Motor neuron (in vitro differentiated cells): ENCODE measurements around the gene EPHB2. TPM values are rescaled to one million over a fixed set of nuclear protein-coding genes. Genes with fewer than 3 reads are reported as not detected.

ENCODE experiments used
- ATAC-seq, 8 experiments: fragments of 200-7000 bp; cut with Tn5 transposase; replicated peaks in 6 of 8; 2 replicates each; pipeline ENCODE4 v1.8.0; 2021; ENCODE audit warnings: mild to moderate bottlenecking in 8 of 8, moderate library complexity in 8 of 8
- H3K27ac ChIP-seq, 2 donors: fragments of 250-450 bp; sonication (Bioruptor Pico); 2 replicates each; pipeline ENCODE4 v1.9.0; 2021; ENCODE audit warnings: antibody characterized with exemption in 2 of 2, mild to moderate bottlenecking in 2 of 2, moderate library complexity in 1 of 2
- H3K4me1 ChIP-seq, 2 donors: fragments of 250-450 bp; sonication (Bioruptor Pico); replicated peaks in 1 of 2; 2 replicates each; pipeline ENCODE4 v1.6.1; 2021; ENCODE audit warnings: antibody characterized with exemption in 2 of 2, mild to moderate bottlenecking in 2 of 2, moderate library complexity in 1 of 2
- H3K4me3 ChIP-seq, 5 donors: fragments of 250-450 bp; sonication (Bioruptor Pico); 2 replicates each; pipeline ENCODE4 v1.9.0; 2021; ENCODE audit warnings: antibody characterized with exemption in 5 of 5, mild to moderate bottlenecking in 5 of 5, moderate library complexity in 4 of 5
- WGBS, 10 experiments: fragments of 450-650 bp; shearing (Covaris generic); methylation state at CpG; one replicate each; pipeline ENCODE4 v1.0.0; 2022; 5-methylcytosine and 5-hydroxymethylcytosine counted together
- in situ Hi-C, 9 experiments: fragments of 400-800 bp; cut with MboI; loops; one replicate each; pipeline ENCODE4 v1.15.0; 2021; ENCODE audit warnings: low sequenced_read_pairs in 9 of 9, low pct_unique_long_range_greater_than_20kb in 2 of 9; ENCODE audit not compliant: unreplicated experiment in 9 of 9
- total RNA-seq, 8 experiments: library from RNA; unstranded; fragments of 300-600 nt; gene quantifications; 2 replicates each; pipeline versions ENCODE4 v1.2.3 to v1.2.4, GENCODE V29; 2022

EPHB2 gene
- total RNA-seq, 8 experiments from 2014 or later: 0.42 to 64.1 (median 41.8) TPM

- peaks cover 3 to 10% of the 10 kb centered on the region in 2 donors for H3K4me1 ChIP-seq
- H3K4me3 ChIP-seq: no peak overlapping the region
- no peak for ATAC-seq
- in situ Hi-C loops: loop anchor here in 1 of 9 experiments (25.0 kb wide), 1 partner anchor 135 kb away; the partner anchor contains the start of gene EPHB2
- H3K27ac ChIP-seq: no peak overlapping the region
- 60 to 100% (median 92%) methylated on average over 1 to 2 of the region's 2 CpGs; no CpG with 5 or more reads in 2 of the 10 experiments for WGBS, 10 experiments
Observed at GRCh38 chr1:22847709-22848108, 137.1 kb downstream of the EPHB2 start.

GRCh38 chr1:22848405-22848804 lies 137.8 kb downstream of the EPHB2 start:
- ATAC-seq: no peak
- 0 to 100% (median 60%) methylated on average over 1 to 2 of the region's 2 CpGs; no CpG with 5 or more reads in 3 of the 10 experiments for WGBS, 10 experiments
- Histone ChIP-seq H3K4me3 (no peak overlapping the region), H3K4me1 (peaks cover 3 to 9% of the 10 kb centered on the region in 2 donors), H3K27ac (no peak overlapping the region)
- in situ Hi-C loops: loop anchor here in 1 of 9 experiments (25.0 kb wide), 1 partner anchor 136 kb away; the partner anchor contains the start of gene EPHB2

GRCh38 chr1:22849770-22850169 lies 139.1 kb downstream of the EPHB2 start:
- in situ Hi-C loops: loop anchor here in 4 of 9 experiments (25.0 kb wide), 2 partner anchors 137 to 162 kb away; partner anchors contain the start of gene EPHB2 (in 1 of the 4)
- ATAC-seq: peak in 1 of 8 experiments; percentile 15
- WGBS, 10 experiments: 47 to 100% (median 72%) methylated on average over 1 to 5 of the region's 5 CpGs; no CpG with 5 or more reads in 4 of the 10 experiments

GRCh38 chr1:22850281-22850680 lies 139.6 kb downstream of the EPHB2 start:
- in situ Hi-C loops: loop anchor here in 3 of 9 experiments (25.0 kb wide), 1 partner anchor 163 kb away; no protein-coding TSS in a partner anchor
- Histone ChIP-seq H3K4me1 (peaks cover 3 to 7% of the 10 kb centered on the region in 2 donors), H3K27ac (no peak overlapping the region), H3K4me3 (no peak overlapping the region)
- ATAC-seq: peak in 1 of 8 experiments; percentile 7
- 60 to 92% (median 80%) methylated on average over 1 to 7 of the region's 11 CpGs; no CpG with 5 or more reads in 7 of the 10 experiments for WGBS, 10 experiments

More at GRCh38 chr1:22849770-22850169, 139.1 kb downstream of the EPHB2 start:
- no peak overlapping the region for H3K4me3 ChIP-seq
- H3K27ac ChIP-seq: no peak overlapping the region
- peaks cover 3 to 7% of the 10 kb centered on the region in 2 donors for H3K4me1 ChIP-seq

- in situ Hi-C loops: loop anchor here in 3 of 9 experiments (25.0 kb wide), 1 partner anchor 163 kb away; no protein-coding TSS in a partner anchor
- Histone ChIP-seq H3K4me3 (no peak overlapping the region), H3K27ac (no peak overlapping the region), H3K4me1 (peaks cover 3 to 7% of the 10 kb centered on the region in 2 donors)
- peak in 2 of 8 experiments; percentile 20 to 31 for ATAC-seq
- 73 to 100% (median 78%) methylated on average over 1 to 6 of the region's 6 CpGs; no CpG with 5 or more reads in 4 of the 10 experiments for WGBS, 10 experiments
Observed at GRCh38 chr1:22850681-22851080, 140.0 kb downstream of the EPHB2 start.

- no peak overlapping the region for H3K4me3 ChIP-seq
- ATAC-seq: no peak
- WGBS, 10 experiments: 20 to 100% (median 85%) methylated on average over 1 to 4 of the region's 4 CpGs; no CpG with 5 or more reads in 4 of the 10 experiments
- in situ Hi-C loops: loop anchor here in 3 of 9 experiments (25.0 kb wide), 1 partner anchor 164 kb away; no protein-coding TSS in a partner anchor
- no peak overlapping the region for H3K27ac ChIP-seq
- peaks cover 3 to 7% of the 10 kb centered on the region in 2 donors for H3K4me1 ChIP-seq
Observed at GRCh38 chr1:22851517-22851916, 140.9 kb downstream of the EPHB2 start.

GRCh38 chr1:22852144-22852655 lies 141.6 kb downstream of the EPHB2 start:
- ATAC-seq: no peak
- in situ Hi-C loops: loop anchor here in 3 of 9 experiments (25.0 kb wide), 1 partner anchor 165 kb away; no protein-coding TSS in a partner anchor
- Histone ChIP-seq H3K27ac (no peak overlapping the region), H3K4me3 (no peak overlapping the region), H3K4me1 (peaks cover 3 to 7% of the 10 kb centered on the region in 2 donors)
- 20 to 73% (median 60%) methylated on average over 1 to 3 of the region's 6 CpGs; no CpG with 5 or more reads in 5 of the 10 experiments for WGBS, 10 experiments

- ATAC-seq: no peak
- 0 to 88% (median 59%) methylated on average over 1 to 4 of the region's 9 CpGs; no CpG with 5 or more reads in 4 of the 10 experiments for WGBS, 10 experiments
- no peak overlapping the region for H3K4me3 ChIP-seq
- peaks cover 3 to 5% of the 10 kb centered on the region in 2 donors for H3K4me1 ChIP-seq
- in situ Hi-C loops: loop anchor here in 3 of 9 experiments (25.0 kb wide), 1 partner anchor 166 kb away; no protein-coding TSS in a partner anchor
- H3K27ac ChIP-seq: no peak overlapping the region
Observed at GRCh38 chr1:22853651-22854185, 143.1 kb downstream of the EPHB2 start.

GRCh38 chr1:22854688-22855565 lies 144.3 kb downstream of the EPHB2 start:
- Histone ChIP-seq H3K27ac (peak overlapping the region in 1 of 2 donors; percentile 49), H3K4me1 (peaks cover under 1 to 5% of the 10 kb centered on the region in 2 donors), H3K4me3 (no peak overlapping the region)
- in situ Hi-C loops: loop anchor here in 3 of 9 experiments (25.0 kb wide), 1 partner anchor 168 kb away; no protein-coding TSS in a partner anchor
- 40 to 100% (median 80%) methylated on average over 1 to 6 of the region's 6 CpGs; no CpG with 5 or more reads in 4 of the 10 experiments for whole genome bisulfite sequencing, 10 experiments
- ATAC-seq: no peak

GRCh38 chr1:22855668-22856606 lies 145.3 kb downstream of the EPHB2 start:
- Histone ChIP-seq H3K27ac (no peak overlapping the region), H3K4me1 (no peaks in the 10 kb centered on the region), H3K4me3 (no peak overlapping the region)
- WGBS, 10 experiments: 0 to 100% (median 84%) methylated on average over 1 to 15 of the region's 15 CpGs
- in situ Hi-C loops: loop anchor here in 3 of 9 experiments (25.0 kb wide), 1 partner anchor 169 kb away; no protein-coding TSS in a partner anchor
- no peak for ATAC-seq

GRCh38 chr1:22857661-22858060 lies 147.0 kb downstream of the EPHB2 start:
- H3K4me3 ChIP-seq: no peak overlapping the region
- 57 to 97% (median 78%) methylated on average over 1 to 7 of the region's 7 CpGs; no CpG with 5 or more reads in 3 of the 10 experiments for WGBS, 10 experiments
- H3K4me1 ChIP-seq: peaks cover 4 to 11% of the 10 kb centered on the region in 2 donors
- ATAC-seq: no peak
- no peak overlapping the region for H3K27ac ChIP-seq
- in situ Hi-C loops: loop anchor here in 3 of 9 experiments (25.0 kb wide), 1 partner anchor 170 kb away; no protein-coding TSS in a partner anchor
